CD14-positive monocyte (primary cell): Measurements from ENCODE around the gene RPS6KA6. TPM values are rescaled to one million over a fixed set of nuclear protein-coding genes. Genes with fewer than 3 reads are reported as not detected.

Experiments
- DNase-seq, 3 donors: peaks; one replicate each; pipeline ENCODE4 v3.0.0-alpha.2; 2011 to 2022
- H2AFZ ChIP-seq: 2 replicates; pipeline ENCODE4 v1.6.0; 2012; ENCODE audit warnings: mild to moderate bottlenecking, low read depth, low read length, inconsistent platforms; ENCODE audit not compliant: insufficient read depth, poor library complexity, severe bottlenecking
- H3K27ac ChIP-seq, 2 donors: 1 replicate in 1 of 2; 2 replicates in 1 of 2; pipeline ENCODE4 v1.5.1; 2012 to 2013; ENCODE audit warnings: low read length in 2 of 2, control low read depth in 1 of 2, inconsistent platforms in 1 of 2, low read depth in 1 of 2, mild to moderate bottlenecking in 1 of 2
- H3K27me3 ChIP-seq, 2 donors: one replicate each; pipeline versions ENCODE4 v1.6.0 to v1.6.1; 2011 to 2013; ENCODE audit warnings: low read length in 2 of 2; ENCODE audit not compliant: control insufficient read depth in 2 of 2, insufficient read depth in 2 of 2
- H3K36me3 ChIP-seq, 2 donors: replicated peaks in 1 of 2; 1 replicate in 1 of 2; 2 replicates in 1 of 2; pipeline versions ENCODE4 v1.5.1 to v1.6.1; 2012 to 2013; ENCODE audit warnings: low read length in 2 of 2, control low read depth in 1 of 2, inconsistent platforms in 1 of 2, mild to moderate bottlenecking in 1 of 2; ENCODE audit not compliant: insufficient read depth in 2 of 2, control insufficient read depth in 1 of 2
- H3K4me1 ChIP-seq, 2 donors: 1 replicate in 1 of 2; 2 replicates in 1 of 2; pipeline versions ENCODE4 v1.5.1 to v1.6.1; 2012 to 2013; ENCODE audit warnings: low read length in 2 of 2, control low read depth in 1 of 2, inconsistent platforms in 1 of 2, mild to moderate bottlenecking in 1 of 2, moderate library complexity in 1 of 2; ENCODE audit not compliant: insufficient read depth in 2 of 2, control insufficient read depth in 1 of 2
- H3K4me2 ChIP-seq: replicated peaks from 2 replicates; pipeline ENCODE3; 2012; ENCODE audit warnings: low read length, moderate library complexity, mild to moderate bottlenecking; ENCODE audit not compliant: poor library complexity, severe bottlenecking; ENCODE audit errors: extremely low read depth
- H3K4me3 ChIP-seq, 3 experiments: fragments of 200-600 bp in 1 of 3; sonication (generic) in 1 of 3; replicated peaks in 1 of 3; 1 replicate in 2 of 3; 2 replicates in 1 of 3; pipeline ENCODE4 v1.5.1; 2011 to 2013; ENCODE audit warnings: low read length in 3 of 3, mild to moderate bottlenecking in 3 of 3, control low read depth in 2 of 3, low read depth in 2 of 3, inconsistent platforms in 1 of 3, moderate library complexity in 1 of 3
- H3K79me2 ChIP-seq: 2 replicates; pipeline ENCODE4 v1.6.0; 2012; ENCODE audit warnings: mild to moderate bottlenecking, control low read depth, inconsistent platforms, low read length, moderate library complexity; ENCODE audit not compliant: insufficient read depth
- H3K9ac ChIP-seq: 2 replicates; pipeline ENCODE4 v1.6.0; 2017; ENCODE audit warnings: low read length, mild to moderate bottlenecking; ENCODE audit not compliant: insufficient read depth, poor library complexity, severe bottlenecking
- H3K9me3 ChIP-seq, 2 donors: replicated peaks in 1 of 2; 1 replicate in 1 of 2; 2 replicates in 1 of 2; pipeline versions ENCODE4 v1.5.1 to v1.6.1; 2012 to 2013; ENCODE audit warnings: low read length in 2 of 2, control low read depth in 1 of 2; ENCODE audit not compliant: control insufficient read depth in 1 of 2, insufficient read depth in 1 of 2
- H4K20me1 ChIP-seq: 2 replicates; pipeline ENCODE4 v1.6.0; 2012; ENCODE audit warnings: mild to moderate bottlenecking, low read length, control low read depth, moderate library complexity; ENCODE audit not compliant: insufficient read depth
- H3K27ac Mint-ChIP-seq, 7 donors: one replicate each; pipeline ENCODE4 v1.8.0; 2020; ENCODE audit warnings: mild to moderate bottlenecking in 7 of 7, mixed read lengths in 7 of 7, moderate library complexity in 6 of 7, inconsistent platforms in 2 of 7
- H3K27me3 Mint-ChIP-seq, 3 donors: one replicate each; pipeline ENCODE4 v1.8.0; 2021 to 2022; ENCODE audit warnings: low read depth in 3 of 3, mild to moderate bottlenecking in 3 of 3, mixed read lengths in 3 of 3, moderate library complexity in 3 of 3, inconsistent platforms in 1 of 3
- H3K36me3 Mint-ChIP-seq, 2 donors: one replicate each; pipeline ENCODE4 v1.8.0; 2020; ENCODE audit warnings: mixed read lengths in 2 of 2, inconsistent platforms in 1 of 2, mild to moderate bottlenecking in 1 of 2
- H3K4me1 Mint-ChIP-seq: one replicate; pipeline ENCODE4 v1.8.0; 2020; ENCODE audit warnings: mild to moderate bottlenecking, mixed read lengths
- H3K4me3 Mint-ChIP-seq, 2 donors: one replicate each; pipeline ENCODE4 v1.8.0; 2020; ENCODE audit warnings: mild to moderate bottlenecking in 2 of 2, mixed read lengths in 2 of 2, moderate library complexity in 1 of 2
- H3K9me3 Mint-ChIP-seq, 7 donors: one replicate each; pipeline ENCODE4 v1.8.0; 2020 to 2022; ENCODE audit warnings: mixed read lengths in 7 of 7, mild to moderate bottlenecking in 6 of 7, moderate library complexity in 6 of 7, inconsistent platforms in 2 of 7
- CTCF ChIP-seq: fragments of 200-600 bp; IDR thresholded peaks from one replicate; pipeline ENCODE4 v1.8.0; 2022; ENCODE audit warnings: antibody characterized with exemption, mild to moderate bottlenecking
- WGBS: methylation state at CpG from one replicate; pipeline ENCODE4 v1.1.5; 2013; ENCODE audit warnings: missing lambda C conversion rate; ENCODE audit not compliant: insufficient coverage; 5-methylcytosine and 5-hydroxymethylcytosine counted together
- intact Hi-C, 2 donors: fragments of 100-400 bp; cut with micrococcal nuclease; formaldehyde crosslinking; loops; one replicate each; pipeline versions ENCODE4 v1.15.0 to v1.15.1; 2023
- polyA plus RNA-seq, 3 donors: library from polyadenylated mRNA; depleted of rRNA in 1 of 3; unstranded in 2 of 3; stranded (reverse) in 1 of 3; fragments of 300-500 nt in 2 of 3; fragments of >200 nt in 1 of 3; fragmentation: Illumina TruSeq in 2 of 3; gene quantifications; 1 replicate in 2 of 3; 2 replicates in 1 of 3; pipeline ENCODE4 v1.2.3, GENCODE V29; 2012 to 2021

RPS6KA6 gene
- polyA plus RNA-seq, 3 donors = not detected

- no peaks in the 10 kb centered on the region for H3K79me2 ChIP-seq
- H3K36me3 ChIP-seq = no peaks in the 10 kb centered on the region
- intact Hi-C loops = no loop called here
- Mint-ChIP-seq H3K36me3 (no peaks in the 10 kb centered on the region), H3K4me3 (no peak overlapping the region), H3K9me3 (peaks cover 0 to 2% (median 0%) of the 10 kb centered on the region in 7 donors), H3K27me3 (no peaks in the 10 kb centered on the region), H3K27ac (no peak overlapping the region), H3K4me1 (no peaks in the 10 kb centered on the region)
- no peak overlapping the region for H3K4me2 ChIP-seq
- H3K4me3 ChIP-seq = no peak overlapping the region
- no peak overlapping the region for H3K27ac ChIP-seq
- H4K20me1 ChIP-seq = no peaks in the 10 kb centered on the region
- no peaks in the 10 kb centered on the region for H3K9me3 ChIP-seq
- TF ChIP-seq CTCF = no peak
- H3K4me1 ChIP-seq = no peaks in the 10 kb centered on the region
- H2AFZ ChIP-seq = no peak overlapping the region
- WGBS = no CpG with 5 or more reads among the region's 1 CpG
- DNase-seq = no peak
- H3K9ac ChIP-seq = no peak overlapping the region
- H3K27me3 ChIP-seq = no peaks in the 10 kb centered on the region
Observed at GRCh38 chrX:84144281-84144680, 43.7 kb downstream of the RPS6KA6 start.

- Histone ChIP-seq H3K27ac (no peak overlapping the region), H3K4me2 (no peak overlapping the region), H3K9me3 (no peaks in the 10 kb centered on the region), H3K4me3 (no peak overlapping the region), H3K36me3 (no peaks in the 10 kb centered on the region), H3K4me1 (no peaks in the 10 kb centered on the region), H3K27me3 (no peaks in the 10 kb centered on the region), H3K79me2 (no peaks in the 10 kb centered on the region), H2AFZ (no peak overlapping the region), H3K9ac (no peak overlapping the region), H4K20me1 (no peaks in the 10 kb centered on the region)
- WGBS = no CpG with 5 or more reads among the region's 2 CpGs
- Mint-ChIP-seq H3K27me3 (peaks cover 0 to 1% (median 0%) of the 10 kb centered on the region in 3 donors), H3K27ac (no peak overlapping the region), H3K9me3 (no peaks in the 10 kb centered on the region), H3K36me3 (no peaks in the 10 kb centered on the region), H3K4me3 (no peak overlapping the region), H3K4me1 (no peaks in the 10 kb centered on the region)
- TF ChIP-seq CTCF = no peak
- no peak for DNase-seq
- intact Hi-C loops = no loop called here
Observed at GRCh38 chrX:84133023-84133422, 55.0 kb downstream of the RPS6KA6 start.
